ENCODE data around the gene CAMSAP1.

CAMSAP1 gene, protein sequence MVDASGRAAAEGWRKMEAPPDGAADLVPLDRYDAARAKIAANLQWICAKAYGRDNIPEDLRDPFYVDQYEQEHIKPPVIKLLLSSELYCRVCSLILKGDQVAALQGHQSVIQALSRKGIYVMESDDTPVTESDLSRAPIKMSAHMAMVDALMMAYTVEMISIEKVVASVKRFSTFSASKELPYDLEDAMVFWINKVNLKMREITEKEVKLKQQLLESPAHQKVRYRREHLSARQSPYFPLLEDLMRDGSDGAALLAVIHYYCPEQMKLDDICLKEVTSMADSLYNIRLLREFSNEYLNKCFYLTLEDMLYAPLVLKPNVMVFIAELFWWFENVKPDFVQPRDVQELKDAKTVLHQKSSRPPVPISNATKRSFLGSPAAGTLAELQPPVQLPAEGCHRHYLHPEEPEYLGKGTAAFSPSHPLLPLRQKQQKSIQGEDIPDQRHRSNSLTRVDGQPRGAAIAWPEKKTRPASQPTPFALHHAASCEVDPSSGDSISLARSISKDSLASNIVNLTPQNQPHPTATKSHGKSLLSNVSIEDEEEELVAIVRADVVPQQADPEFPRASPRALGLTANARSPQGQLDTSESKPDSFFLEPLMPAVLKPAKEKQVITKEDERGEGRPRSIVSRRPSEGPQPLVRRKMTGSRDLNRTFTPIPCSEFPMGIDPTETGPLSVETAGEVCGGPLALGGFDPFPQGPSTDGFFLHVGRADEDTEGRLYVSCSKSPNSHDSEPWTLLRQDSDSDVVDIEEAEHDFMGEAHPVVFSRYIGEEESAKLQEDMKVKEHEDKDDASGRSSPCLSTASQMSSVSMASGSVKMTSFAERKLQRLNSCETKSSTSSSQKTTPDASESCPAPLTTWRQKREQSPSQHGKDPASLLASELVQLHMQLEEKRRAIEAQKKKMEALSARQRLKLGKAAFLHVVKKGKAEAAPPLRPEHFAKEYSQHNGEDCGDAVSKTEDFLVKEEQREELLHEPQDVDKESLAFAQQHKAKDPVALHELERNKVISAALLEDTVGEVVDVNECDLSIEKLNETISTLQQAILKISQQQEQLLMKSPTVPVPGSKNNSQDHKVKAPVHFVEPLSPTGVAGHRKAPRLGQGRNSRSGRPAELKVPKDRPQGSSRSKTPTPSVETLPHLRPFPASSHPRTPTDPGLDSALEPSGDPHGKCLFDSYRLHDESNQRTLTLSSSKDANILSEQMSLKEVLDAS (N-terminal part only)

DNA sequence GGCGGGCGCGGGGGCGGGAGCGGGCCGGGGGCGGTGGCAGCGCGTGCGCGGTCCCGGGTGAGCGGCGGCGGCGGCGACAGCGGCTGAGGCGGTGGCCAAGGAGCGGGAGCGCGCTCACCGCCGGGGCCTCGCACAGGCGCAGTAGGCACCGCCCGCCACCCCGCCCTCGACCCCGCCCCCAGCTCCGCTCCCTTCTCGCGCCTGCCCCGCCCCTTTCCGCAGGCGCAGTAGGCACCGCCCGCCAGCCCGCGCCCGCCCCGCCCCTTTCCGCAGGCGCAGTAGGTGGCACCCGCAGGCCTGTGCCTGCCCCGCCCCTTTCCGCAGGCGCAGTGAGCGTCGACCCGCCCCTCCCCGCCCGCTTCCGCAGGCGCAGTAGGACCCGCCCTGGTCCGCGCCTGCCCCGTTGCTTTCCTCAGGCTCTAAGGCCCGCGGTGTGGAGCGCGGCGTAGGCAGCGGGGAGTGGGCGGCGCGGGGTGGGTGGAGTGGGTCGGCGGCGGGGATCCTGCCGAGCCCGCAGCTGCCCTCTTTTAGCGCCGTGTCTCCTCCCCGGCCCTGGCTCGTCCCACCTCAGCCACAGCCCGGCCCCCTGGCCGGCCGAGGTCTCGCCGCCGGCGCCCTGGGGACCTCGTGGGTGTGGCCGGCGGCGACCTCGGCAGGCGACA lies at the start of gene CAMSAP1:
TSS of gene CAMSAP1 (minus strand) at position 116 of the 662 bp plus-strand sequence. CDS start 387 bp downstream, outside the sequence.
- Mint-ChIP-seq H3K9me3 (peaks cover 33% of the 10 kb centered on the region), H3K27ac (peak within 1 kb of the TSS; percentile 90 to 95 (median 92)), H3K36me3 (ENCODE audit: low read depth) (peaks cover 72% of the 10 kb centered on the region), H3K4me1 (peaks cover 46% of the 10 kb centered on the region), H3K4me3 (peak within 1 kb of the TSS; percentile 87 to 98 (median 96)), H3K27me3 (ENCODE audit: low read depth) (no peaks in the 10 kb centered on the region)
- TF ChIP-seq, protein P1, sequence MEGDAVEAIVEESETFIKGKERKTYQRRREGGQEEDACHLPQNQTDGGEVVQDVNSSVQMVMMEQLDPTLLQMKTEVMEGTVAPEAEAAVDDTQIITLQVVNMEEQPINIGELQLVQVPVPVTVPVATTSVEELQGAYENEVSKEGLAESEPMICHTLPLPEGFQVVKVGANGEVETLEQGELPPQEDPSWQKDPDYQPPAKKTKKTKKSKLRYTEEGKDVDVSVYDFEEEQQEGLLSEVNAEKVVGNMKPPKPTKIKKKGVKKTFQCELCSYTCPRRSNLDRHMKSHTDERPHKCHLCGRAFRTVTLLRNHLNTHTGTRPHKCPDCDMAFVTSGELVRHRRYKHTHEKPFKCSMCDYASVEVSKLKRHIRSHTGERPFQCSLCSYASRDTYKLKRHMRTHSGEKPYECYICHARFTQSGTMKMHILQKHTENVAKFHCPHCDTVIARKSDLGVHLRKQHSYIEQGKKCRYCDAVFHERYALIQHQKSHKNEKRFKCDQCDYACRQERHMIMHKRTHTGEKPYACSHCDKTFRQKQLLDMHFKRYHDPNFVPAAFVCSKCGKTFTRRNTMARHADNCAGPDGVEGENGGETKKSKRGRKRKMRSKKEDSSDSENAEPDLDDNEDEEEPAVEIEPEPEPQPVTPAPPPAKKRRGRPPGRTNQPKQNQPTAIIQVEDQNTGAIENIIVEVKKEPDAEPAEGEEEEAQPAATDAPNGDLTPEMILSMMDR (IDR thresholded peaks at IDR 0.05; ENCODE audit: unreplicated experiment in 3 of 3), result no peak

DNA sequence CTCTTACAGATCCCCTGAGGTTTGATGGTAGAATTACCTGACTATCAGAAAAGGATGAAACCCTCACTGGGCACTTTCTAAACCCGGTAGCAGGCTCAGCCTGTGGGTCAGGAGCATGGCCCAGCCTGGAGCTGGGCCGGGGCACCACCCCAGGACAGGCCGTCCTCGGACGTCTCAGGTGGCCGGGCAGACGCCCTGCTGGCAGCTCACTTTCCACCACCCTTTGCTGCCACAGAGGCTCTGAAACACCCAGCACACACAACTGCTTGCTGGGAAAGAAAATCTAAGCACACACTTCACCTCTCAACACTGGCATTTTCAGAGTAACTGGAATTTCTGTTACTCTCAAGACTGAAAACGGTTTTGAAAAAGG lies 49.4 kb upstream of the CAMSAP1 start:
- Mint-ChIP-seq H3K4me3 (no peak overlapping the region), H3K27ac (no peak overlapping the region), H3K27me3 (ENCODE audit: low read depth) (peaks cover 4% of the 10 kb centered on the region), H3K4me1 (peaks cover 20% of the 10 kb centered on the region), H3K36me3 (ENCODE audit: low read depth) (peaks cover 25% of the 10 kb centered on the region), H3K9me3 (no peaks in the 10 kb centered on the region)
- TF ChIP-seq, protein P1 (IDR thresholded peaks at IDR 0.05; ENCODE audit: unreplicated experiment in 3 of 3), result no peak

DNA sequence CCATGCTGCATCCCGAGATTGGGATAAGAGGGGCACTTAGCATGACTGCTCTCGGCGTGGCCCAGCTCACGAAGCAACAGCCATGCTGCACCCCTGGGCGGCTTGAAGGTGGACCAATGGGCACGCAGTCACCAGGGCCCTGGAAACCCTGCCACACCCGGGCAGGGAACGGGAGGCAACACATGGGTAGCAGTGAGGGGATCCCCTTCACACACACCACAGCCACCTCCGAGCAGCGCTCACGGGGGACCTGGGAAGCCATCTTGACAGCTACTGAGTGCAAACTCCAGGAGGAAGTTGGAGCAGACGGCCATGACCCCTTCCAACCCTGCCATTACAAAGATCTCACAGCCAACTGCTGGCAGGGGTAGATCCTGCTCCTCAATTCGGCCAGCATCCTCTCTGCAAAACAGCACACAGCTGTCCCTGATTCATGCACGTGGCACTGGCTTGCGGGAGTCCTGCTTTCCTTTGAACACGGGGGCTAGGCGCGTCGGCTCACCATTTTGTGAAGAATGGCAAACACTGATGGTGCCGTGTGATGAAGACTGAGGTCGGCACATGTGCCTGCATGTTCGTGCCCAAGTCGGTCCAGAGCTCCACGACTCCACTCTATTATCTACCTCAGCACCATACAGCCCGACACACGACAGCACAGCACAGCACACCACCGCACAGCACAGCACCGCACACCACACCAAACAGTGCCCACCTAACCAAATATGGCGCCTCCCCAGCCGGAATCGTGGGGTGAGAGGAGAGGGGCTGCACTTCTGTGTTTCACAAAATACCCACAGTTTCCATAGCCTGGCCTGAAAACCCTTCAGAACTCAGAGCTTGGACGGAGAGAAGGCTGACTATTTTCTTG lies 48.8 kb upstream of the CAMSAP1 start:
- Mint-ChIP-seq H3K9me3 (no peaks in the 10 kb centered on the region), H3K4me1 (peaks cover 15% of the 10 kb centered on the region), H3K27me3 (ENCODE audit: low read depth) (no peaks in the 10 kb centered on the region), H3K4me3 (no peak overlapping the region), H3K27ac (no peak overlapping the region), H3K36me3 (ENCODE audit: low read depth) (peaks cover 25% of the 10 kb centered on the region)
- TF ChIP-seq, protein P1 (IDR thresholded peaks at IDR 0.05; ENCODE audit: unreplicated experiment in 3 of 3), result no peak

- Mint-ChIP-seq H3K36me3 (ENCODE audit: low read depth) (peaks cover 44% of the 10 kb centered on the region), H3K9me3 (no peaks in the 10 kb centered on the region), H3K27me3 (ENCODE audit: low read depth) (no peaks in the 10 kb centered on the region), H3K27ac (peak overlapping the region in 1 of 3 experiments; percentile 24), H3K4me3 (no peak overlapping the region), H3K4me1 (peaks cover 33% of the 10 kb centered on the region)
- TF ChIP-seq, protein P1 (IDR thresholded peaks at IDR 0.05; ENCODE audit: unreplicated experiment in 3 of 3), result no peak
Measured at GRCh38 chr9:135952664-135953206, 45.4 kb upstream of the CAMSAP1 start.
